Activated naive CD4-positive, alpha-beta T cell treated with anti-CD3 and anti-CD28 coated beads for 36 hours (primary cell): ENCODE measurements around the gene LIPJ. TPM values are rescaled to one million over a fixed set of nuclear protein-coding genes. Genes with fewer than 3 reads are reported as not detected.

Experiments used
- CTCF ChIA-PET: fragments of 350-600 bp; sonication (Branson Sonifier 250); formaldehyde crosslinking; loops from one replicate; lab custom pipeline; 2021; ENCODE audit warnings: antibody characterized with exemption; lab: Charles Lee
- DNase-seq: peaks from one replicate; pipeline ENCODE4 v3.0.0-alpha.2; 2020
- H3K27ac Mint-ChIP-seq: one replicate; pipeline ENCODE4 v1.8.0; 2021; ENCODE audit warnings: mild to moderate bottlenecking, mixed read lengths
- H3K27me3 Mint-ChIP-seq: one replicate; pipeline ENCODE4 v1.8.0; 2021; ENCODE audit warnings: low read depth, mixed read lengths
- H3K36me3 Mint-ChIP-seq: one replicate; pipeline ENCODE4 v1.8.0; 2021; ENCODE audit warnings: low read depth, mixed read lengths
- H3K4me1 Mint-ChIP-seq: one replicate; pipeline ENCODE4 v1.8.0; 2021; ENCODE audit warnings: low read depth, mixed read lengths
- H3K4me3 Mint-ChIP-seq: one replicate; pipeline ENCODE4 v1.8.0; 2021; ENCODE audit warnings: mild to moderate bottlenecking, moderate library complexity, mixed read lengths
- H3K9me3 Mint-ChIP-seq: one replicate; pipeline ENCODE4 v1.8.0; 2021; ENCODE audit warnings: mixed read lengths
- intact Hi-C: fragments of 100-400 bp; cut with micrococcal nuclease; formaldehyde crosslinking; loops from one replicate; pipeline ENCODE4 v1.15.1; 2023
- total RNA-seq, 2 experiments: library from RNA; stranded (reverse); gene quantifications; one replicate each; pipeline ENCODE4 v1.2.3, GENCODE V29; 2021

The LIPJ gene
- not detected for total RNA-seq

DNA sequence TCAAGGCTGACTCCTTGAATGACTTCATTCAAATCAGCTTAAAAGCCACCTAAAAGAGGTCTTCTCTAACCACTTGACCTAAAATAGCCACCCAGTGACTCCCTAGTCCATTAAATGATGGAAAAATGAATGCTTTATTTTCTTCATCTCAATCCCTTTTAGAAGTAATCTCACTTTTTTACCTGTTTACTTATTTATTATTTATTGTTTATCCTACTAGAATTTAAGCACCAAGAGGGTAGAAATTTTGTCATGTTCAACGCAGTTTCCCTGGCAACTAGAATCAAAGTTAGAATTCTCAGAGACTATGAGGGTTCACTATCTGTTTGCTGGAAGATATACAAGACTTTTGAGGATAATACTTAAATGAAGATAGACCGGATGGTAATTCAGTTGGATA is at the start of gene LIPJ:
TSS of gene LIPJ (plus strand) at position 301 of the 400 bp plus-strand sequence. CDS start 3,926 bp downstream, outside the sequence.
- DNase-seq: no peak
- CTCF ChIA-PET: no interaction called here
- Mint-ChIP-seq H3K36me3 (no peaks in the 10 kb centered on the region), H3K27me3 (peaks cover 5% of the 10 kb centered on the region), H3K27ac (no peak within 1 kb of the TSS), H3K9me3 (peaks cover 4% of the 10 kb centered on the region), H3K4me3 (no peak within 1 kb of the TSS), H3K4me1 (peaks cover 11% of the 10 kb centered on the region)
- intact Hi-C loops: no loop called here

GRCh38 chr10:88537322-88537721 is 49.2 kb upstream of the LIPJ start:
- no peaks in the 10 kb centered on the region for H3K27me3 Mint-ChIP-seq
- no peak for DNase-seq
- CTCF ChIA-PET: interaction anchor here (0.6 kb wide), 1 partner anchor 314 kb away, joined by 3 read pairs; no protein-coding TSS in a partner anchor

GRCh38 chr10:88538048-88538447 is 48.5 kb upstream of the LIPJ start:
- intact Hi-C loops: no loop called here
- H3K9me3 Mint-ChIP-seq: no peaks in the 10 kb centered on the region
- H3K4me3 Mint-ChIP-seq: no peak overlapping the region
- H3K4me1 Mint-ChIP-seq: no peaks in the 10 kb centered on the region
- no peaks in the 10 kb centered on the region for H3K36me3 Mint-ChIP-seq
- H3K27ac Mint-ChIP-seq: no peak overlapping the region
- CTCF ChIA-PET: interaction anchor here (0.6 kb wide), 1 partner anchor 315 kb away, joined by 3 read pairs; no protein-coding TSS in a partner anchor
- no peaks in the 10 kb centered on the region for H3K27me3 Mint-ChIP-seq
- DNase-seq: no peak

More at GRCh38 chr10:88537322-88537721, 49.2 kb upstream of the LIPJ start:
- Mint-ChIP-seq H3K9me3 (no peaks in the 10 kb centered on the region), H3K4me1 (no peaks in the 10 kb centered on the region), H3K4me3 (no peak overlapping the region), H3K36me3 (no peaks in the 10 kb centered on the region), H3K27ac (no peak overlapping the region)
- intact Hi-C loops: no loop called here

- no peaks in the 10 kb centered on the region for H3K36me3 Mint-ChIP-seq
- intact Hi-C loops: no loop called here
- CTCF ChIA-PET: interaction anchor here (0.7 kb wide), 1 partner anchor 287 kb away, joined by 3 read pairs; no protein-coding TSS in a partner anchor
Observed at GRCh38 chr10:88540351-88540750, 46.2 kb upstream of the LIPJ start.

GRCh38 chr10:88541116-88541626 is 45.4 kb upstream of the LIPJ start:
- H3K9me3 Mint-ChIP-seq: no peaks in the 10 kb centered on the region
- H3K4me3 Mint-ChIP-seq: no peak overlapping the region
- no peaks in the 10 kb centered on the region for H3K27me3 Mint-ChIP-seq
- no peak overlapping the region for H3K27ac Mint-ChIP-seq
- intact Hi-C loops: no loop called here
- H3K4me1 Mint-ChIP-seq: no peaks in the 10 kb centered on the region
- H3K36me3 Mint-ChIP-seq: no peaks in the 10 kb centered on the region
- no peak for DNase-seq
- CTCF ChIA-PET: no interaction called here

More at GRCh38 chr10:88540351-88540750, 46.2 kb upstream of the LIPJ start:
- DNase-seq: no peak
- H3K9me3 Mint-ChIP-seq: no peaks in the 10 kb centered on the region
- no peaks in the 10 kb centered on the region for H3K27me3 Mint-ChIP-seq
- no peaks in the 10 kb centered on the region for H3K4me1 Mint-ChIP-seq
- H3K4me3 Mint-ChIP-seq: no peak overlapping the region
- H3K27ac Mint-ChIP-seq: no peak overlapping the region

DNA sequence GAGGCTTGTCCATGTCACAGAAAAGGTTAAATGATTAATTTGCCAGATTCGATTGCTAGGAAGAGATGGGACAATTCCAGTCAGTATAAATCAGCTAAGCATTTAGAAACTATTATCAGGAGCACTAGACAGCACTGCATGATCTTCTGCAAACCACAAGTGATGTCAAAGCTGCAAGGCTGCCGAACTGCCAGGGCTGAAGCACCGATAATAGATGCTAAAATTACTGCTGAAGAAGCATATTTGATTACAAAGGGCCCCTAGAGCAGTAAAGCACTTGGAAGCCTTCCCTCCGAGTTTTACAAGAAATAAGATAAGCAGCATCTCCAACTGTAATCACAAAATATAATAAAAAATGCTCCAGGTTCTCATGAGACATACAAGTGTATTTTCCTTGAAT is 44.0 kb upstream of the LIPJ start:
- no peaks in the 10 kb centered on the region for H3K9me3 Mint-ChIP-seq
- DNase-seq: no peak
- H3K27me3 Mint-ChIP-seq: no peaks in the 10 kb centered on the region
- H3K4me1 Mint-ChIP-seq: no peaks in the 10 kb centered on the region
- CTCF ChIA-PET: interaction anchor here (0.6 kb wide), 1 partner anchor 10 kb away, joined by 3 read pairs; no protein-coding TSS in a partner anchor
- intact Hi-C loops: no loop called here
- no peak overlapping the region for H3K4me3 Mint-ChIP-seq
- H3K36me3 Mint-ChIP-seq: no peaks in the 10 kb centered on the region
- no peak overlapping the region for H3K27ac Mint-ChIP-seq

DNA sequence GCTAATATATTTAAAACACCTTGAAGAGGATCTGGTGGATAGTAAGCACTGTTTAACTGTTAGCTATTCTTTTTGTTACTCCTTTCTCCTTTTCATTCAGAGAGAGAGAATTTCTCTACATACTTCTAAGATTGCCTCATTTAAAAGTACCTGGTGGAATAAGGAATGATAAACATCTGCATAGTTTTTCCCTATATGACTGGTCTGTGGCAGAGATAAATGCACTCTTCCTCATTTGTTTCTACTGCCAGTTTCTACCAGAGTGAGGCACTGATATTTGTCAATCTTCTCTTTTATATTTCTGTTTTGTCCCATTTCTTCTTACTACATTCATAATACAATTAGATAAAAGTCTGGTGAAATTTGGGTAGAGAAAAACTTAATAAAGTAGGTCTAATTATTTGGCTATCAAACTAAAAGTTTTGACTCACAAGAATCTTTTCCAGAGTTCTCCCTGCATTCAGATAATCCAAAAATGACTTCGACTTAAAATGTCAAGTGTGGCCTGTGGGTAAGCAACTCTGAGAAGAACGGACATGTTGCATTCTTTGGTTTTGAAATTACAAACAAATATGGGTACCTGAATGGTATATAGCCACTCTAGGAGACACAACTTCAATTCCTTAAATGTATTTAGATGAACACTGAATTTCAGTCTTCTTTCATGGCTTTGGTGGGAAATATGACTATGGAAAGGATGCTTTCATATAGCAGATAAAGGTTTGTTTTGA is 42.3 kb upstream of the LIPJ start:
- DNase-seq: no peak
- Mint-ChIP-seq H3K4me1 (no peaks in the 10 kb centered on the region), H3K9me3 (no peaks in the 10 kb centered on the region), H3K27me3 (no peaks in the 10 kb centered on the region), H3K4me3 (no peak overlapping the region), H3K36me3 (no peaks in the 10 kb centered on the region), H3K27ac (no peak overlapping the region)
- CTCF ChIA-PET: no interaction called here
- intact Hi-C loops: no loop called here

- no peaks in the 10 kb centered on the region for H3K36me3 Mint-ChIP-seq
- no peaks in the 10 kb centered on the region for H3K4me1 Mint-ChIP-seq
- no peak overlapping the region for H3K27ac Mint-ChIP-seq
- H3K9me3 Mint-ChIP-seq: no peaks in the 10 kb centered on the region
- DNase-seq: no peak
- H3K4me3 Mint-ChIP-seq: no peak overlapping the region
- H3K27me3 Mint-ChIP-seq: no peaks in the 10 kb centered on the region
- intact Hi-C loops: no loop called here
- CTCF ChIA-PET: interaction anchor here (0.6 kb wide), 1 partner anchor 20 kb away, joined by 3 read pairs; no protein-coding TSS in a partner anchor
Observed at GRCh38 chr10:88545359-88545758, 41.2 kb upstream of the LIPJ start.

DNA sequence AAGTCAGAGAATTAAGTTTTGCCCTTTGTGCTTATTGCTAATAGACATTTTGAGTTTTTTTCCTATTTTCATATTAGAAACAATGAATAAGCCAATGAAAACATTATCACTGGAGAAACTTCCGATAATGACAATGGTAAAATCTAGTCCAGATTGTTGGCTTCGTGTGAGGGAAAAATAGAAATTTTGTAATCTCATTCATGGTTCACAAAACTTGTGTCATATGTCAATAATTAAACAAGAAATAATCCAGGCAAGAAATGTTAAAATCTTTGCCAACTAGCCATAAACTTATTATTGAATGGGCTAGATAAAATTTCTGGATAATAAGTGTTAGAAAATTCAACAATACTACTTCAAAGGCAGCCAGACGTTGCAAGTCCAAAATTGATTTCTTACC is 40.1 kb upstream of the LIPJ start:
- H3K36me3 Mint-ChIP-seq: no peaks in the 10 kb centered on the region
- no peaks in the 10 kb centered on the region for H3K4me1 Mint-ChIP-seq
- intact Hi-C loops: no loop called here
- no peak for DNase-seq
- H3K9me3 Mint-ChIP-seq: no peaks in the 10 kb centered on the region
- H3K4me3 Mint-ChIP-seq: no peak overlapping the region
- H3K27me3 Mint-ChIP-seq: no peaks in the 10 kb centered on the region
- CTCF ChIA-PET: no interaction called here
- H3K27ac Mint-ChIP-seq: no peak overlapping the region

- no peaks in the 10 kb centered on the region for H3K36me3 Mint-ChIP-seq
- no peaks in the 10 kb centered on the region for H3K4me1 Mint-ChIP-seq
- no peak for DNase-seq
- no peaks in the 10 kb centered on the region for H3K9me3 Mint-ChIP-seq
- CTCF ChIA-PET: interaction anchor here (1.5 to 2.9 kb wide), 3 partner anchors 161 to 701 kb away, joined by 5 to 8 read pairs (median 8); no protein-coding TSS in a partner anchor
- no peaks in the 10 kb centered on the region for H3K27me3 Mint-ChIP-seq
- intact Hi-C loops: loop anchor here (5.0 kb wide), 2 partner anchors 164 to 434 kb away; no protein-coding TSS in a partner anchor
- H3K27ac Mint-ChIP-seq: no peak overlapping the region
- H3K4me3 Mint-ChIP-seq: no peak overlapping the region
Observed at GRCh38 chr10:88551246-88551645, 35.3 kb upstream of the LIPJ start.

DNA sequence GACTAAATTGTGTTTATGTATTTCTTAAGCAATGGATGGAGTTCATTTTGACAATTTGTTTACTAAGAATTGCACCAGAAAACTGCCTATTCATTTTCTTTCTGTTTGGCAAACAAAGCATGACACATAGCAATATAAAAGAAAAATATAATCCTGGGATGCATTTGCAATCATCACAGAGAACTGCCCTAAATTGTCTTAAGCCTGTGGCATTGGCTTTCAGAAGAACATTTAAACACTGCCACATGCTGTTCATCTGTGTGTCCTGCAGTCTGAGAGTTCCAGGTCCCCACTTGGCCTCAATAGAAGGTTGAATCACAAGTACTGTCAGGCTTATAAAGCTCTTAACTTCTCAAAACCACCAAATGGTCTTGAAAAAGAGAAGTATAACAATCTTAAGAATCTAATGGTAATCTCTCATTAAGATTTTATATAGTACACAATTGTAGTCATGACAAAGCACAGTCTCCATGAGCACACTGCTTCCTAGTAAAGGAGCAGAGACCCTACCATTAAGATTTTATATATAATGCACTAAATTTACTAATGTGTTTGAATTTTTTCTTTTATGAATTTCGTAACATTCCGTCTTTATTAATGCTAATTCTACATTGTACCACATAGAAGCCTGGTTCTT is 33.3 kb upstream of the LIPJ start:
- intact Hi-C loops: loop anchor here (1.0 to 5.0 kb wide), 6 partner anchors 151 to 897 kb away; no protein-coding TSS in a partner anchor
- H3K27ac Mint-ChIP-seq: no peak overlapping the region
- no peak overlapping the region for H3K4me3 Mint-ChIP-seq
- no peaks in the 10 kb centered on the region for H3K4me1 Mint-ChIP-seq
- CTCF ChIA-PET: interaction anchor here (0.6 to 2.9 kb wide), 10 partner anchors 11 to 703 kb away, joined by 3 to 8 read pairs (median 4); no protein-coding TSS in a partner anchor
- DNase-seq: peak; percentile 54
- no peaks in the 10 kb centered on the region for H3K36me3 Mint-ChIP-seq
- H3K27me3 Mint-ChIP-seq: no peaks in the 10 kb centered on the region
- H3K9me3 Mint-ChIP-seq: no peaks in the 10 kb centered on the region

- H3K27me3 Mint-ChIP-seq: no peaks in the 10 kb centered on the region
- CTCF ChIA-PET: interaction anchor here (0.6 to 1.5 kb wide), 3 partner anchors 8 to 923 kb away, joined by 4 to 6 read pairs (median 4); no protein-coding TSS in a partner anchor
- DNase-seq: no peak
- no peaks in the 10 kb centered on the region for H3K9me3 Mint-ChIP-seq
- H3K27ac Mint-ChIP-seq: no peak overlapping the region
- no peaks in the 10 kb centered on the region for H3K36me3 Mint-ChIP-seq
- intact Hi-C loops: no loop called here
- H3K4me3 Mint-ChIP-seq: no peak overlapping the region
- H3K4me1 Mint-ChIP-seq: no peaks in the 10 kb centered on the region
Observed at GRCh38 chr10:88555190-88555908, 31.2 kb upstream of the LIPJ start.
